Thoracic aorta (tissue), 2 donors: ENCODE measurements around the gene ILDR1. TPM values are rescaled to one million over a fixed set of nuclear protein-coding genes. Genes with fewer than 3 reads are reported as not detected.
A peak's percentile ranks its signal among the peaks of the same experiment; 100 is the strongest.
"Not testable (repeated sequence)": the region's sequence is repeated elsewhere in the genome, so short reads cannot be mapped to it uniquely, and the experiment has no call there.

ENCODE experiments used
- ATAC-seq: fragments of 150-250 bp; one replicate; pipeline ENCODE4 v1.8.0; 2017; ENCODE audit warnings: low read depth; ENCODE audit not compliant: insufficient number of reproducible peaks, low FRiP score
- DNase-seq: peaks from one replicate; pipeline ENCODE4 v3.0.0-alpha.2; 2020; ENCODE audit warnings: low spot score
- H3K27ac ChIP-seq, 2 donors: fragments of 200-600 bp; sonication (generic); 1 replicate in 1 of 2; 2 replicates in 1 of 2; pipeline ENCODE4 v1.5.1; 2016; ENCODE audit warnings: mild to moderate bottlenecking in 2 of 2, moderate library complexity in 2 of 2
- H3K27me3 ChIP-seq: fragments of 200-600 bp; sonication (generic); replicated peaks from 2 replicates; pipeline ENCODE4 v1.6.0; 2016; ENCODE audit warnings: mild to moderate bottlenecking; ENCODE audit not compliant: insufficient read depth
- H3K36me3 ChIP-seq: fragments of 200-600 bp; sonication (generic); one replicate; pipeline ENCODE4 v1.5.1; 2016
- H3K4me1 ChIP-seq, 2 donors: fragments of 200-600 bp; sonication (generic); 1 replicate in 1 of 2; 2 replicates in 1 of 2; pipeline versions ENCODE4 v1.5.1 to v1.6.0; 2016; ENCODE audit warnings: low read depth in 2 of 2, mild to moderate bottlenecking in 1 of 2; ENCODE audit not compliant: control insufficient read depth in 1 of 2
- H3K4me3 ChIP-seq: fragments of 200-600 bp; sonication (generic); 2 replicates; pipeline ENCODE4 v1.5.1; 2016; ENCODE audit warnings: mild to moderate bottlenecking
- H3K9me3 ChIP-seq: fragments of 200-600 bp; sonication (generic); 2 replicates; pipeline ENCODE4 v1.5.1; 2016
- total RNA-seq, 2 donors: library from RNA; depleted of rRNA; stranded (reverse); fragments of >200 nt; gene quantifications; one replicate each; pipeline versions ENCODE4 v1.1.0 to v1.2.3, GENCODE V29; 2016
- TF ChIP-seq, protein P1 (sequence below): fragments of 200-600 bp; sonication (generic); IDR thresholded peaks from one replicate; pipeline ENCODE4 v1.5.1; 2019; ENCODE audit warnings: antibody characterized with exemption

ILDR1 gene
- total RNA-seq, 2 donors from 2014 or later: not detected

GRCh38 chr3:122055215-122055614, 33.2 kb upstream of the ILDR1 start, which contains the start of gene CD86:
Gene CD86, plus strand, starts transcription at chr3:122055362. Its CDS starts 128 bp downstream, at chr3:122055490.
- Histone ChIP-seq H3K9me3 (no peaks in the 10 kb centered on the region), H3K36me3 (no peaks in the 10 kb centered on the region), H3K27ac (peak within 1 kb of the TSS in 1 of 2 donors; percentile 41), H3K4me1 (no peaks in the 10 kb centered on the region), H3K4me3 (peak within 1 kb of the TSS; percentile 53), H3K27me3 (no peaks in the 10 kb centered on the region)
- no peak for ATAC-seq
- TF ChIP-seq, protein P1, sequence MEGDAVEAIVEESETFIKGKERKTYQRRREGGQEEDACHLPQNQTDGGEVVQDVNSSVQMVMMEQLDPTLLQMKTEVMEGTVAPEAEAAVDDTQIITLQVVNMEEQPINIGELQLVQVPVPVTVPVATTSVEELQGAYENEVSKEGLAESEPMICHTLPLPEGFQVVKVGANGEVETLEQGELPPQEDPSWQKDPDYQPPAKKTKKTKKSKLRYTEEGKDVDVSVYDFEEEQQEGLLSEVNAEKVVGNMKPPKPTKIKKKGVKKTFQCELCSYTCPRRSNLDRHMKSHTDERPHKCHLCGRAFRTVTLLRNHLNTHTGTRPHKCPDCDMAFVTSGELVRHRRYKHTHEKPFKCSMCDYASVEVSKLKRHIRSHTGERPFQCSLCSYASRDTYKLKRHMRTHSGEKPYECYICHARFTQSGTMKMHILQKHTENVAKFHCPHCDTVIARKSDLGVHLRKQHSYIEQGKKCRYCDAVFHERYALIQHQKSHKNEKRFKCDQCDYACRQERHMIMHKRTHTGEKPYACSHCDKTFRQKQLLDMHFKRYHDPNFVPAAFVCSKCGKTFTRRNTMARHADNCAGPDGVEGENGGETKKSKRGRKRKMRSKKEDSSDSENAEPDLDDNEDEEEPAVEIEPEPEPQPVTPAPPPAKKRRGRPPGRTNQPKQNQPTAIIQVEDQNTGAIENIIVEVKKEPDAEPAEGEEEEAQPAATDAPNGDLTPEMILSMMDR: no peak
- DNase-seq: no peak

DNA sequence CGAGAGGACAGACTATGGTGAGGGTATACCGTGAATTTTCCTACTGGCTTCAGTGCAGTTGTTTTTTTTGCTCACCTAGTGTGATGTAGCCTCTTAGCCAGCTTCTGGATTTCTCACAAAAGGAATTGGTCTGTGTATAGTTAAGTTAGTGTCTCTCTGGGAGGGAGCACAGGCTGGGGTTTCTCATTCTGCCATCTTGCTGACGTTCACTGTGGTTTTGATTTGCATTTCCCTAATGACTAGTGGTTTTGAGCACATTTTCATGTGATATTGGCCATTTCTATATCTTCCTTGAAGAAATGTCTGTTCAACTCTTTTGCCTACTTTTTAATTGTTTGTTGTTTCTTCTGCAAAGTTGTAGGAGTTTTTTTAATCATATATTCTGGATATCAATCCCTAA, 30.9 kb upstream of the ILDR1 start:
- H3K36me3 ChIP-seq: no peaks in the 10 kb centered on the region
- no peaks in the 10 kb centered on the region for H3K4me1 ChIP-seq
- no peak overlapping the region for H3K27ac ChIP-seq
- DNase-seq: no peak
- H3K9me3 ChIP-seq: no peaks in the 10 kb centered on the region
- ATAC-seq: no peak
- no peak overlapping the region for H3K4me3 ChIP-seq
- no peaks in the 10 kb centered on the region for H3K27me3 ChIP-seq
- TF ChIP-seq, protein P1: no peak

- not testable (repeated sequence) for DNase-seq, H3K27me3 ChIP-seq, H3K9me3 ChIP-seq, H3K36me3 ChIP-seq, H3K4me3 ChIP-seq, H3K27ac ChIP-seq, ATAC-seq, H3K4me1 ChIP-seq
These were observed 25.7 kb upstream of the ILDR1 start for GRCh38 chr3:122047773-122048172.

DNA sequence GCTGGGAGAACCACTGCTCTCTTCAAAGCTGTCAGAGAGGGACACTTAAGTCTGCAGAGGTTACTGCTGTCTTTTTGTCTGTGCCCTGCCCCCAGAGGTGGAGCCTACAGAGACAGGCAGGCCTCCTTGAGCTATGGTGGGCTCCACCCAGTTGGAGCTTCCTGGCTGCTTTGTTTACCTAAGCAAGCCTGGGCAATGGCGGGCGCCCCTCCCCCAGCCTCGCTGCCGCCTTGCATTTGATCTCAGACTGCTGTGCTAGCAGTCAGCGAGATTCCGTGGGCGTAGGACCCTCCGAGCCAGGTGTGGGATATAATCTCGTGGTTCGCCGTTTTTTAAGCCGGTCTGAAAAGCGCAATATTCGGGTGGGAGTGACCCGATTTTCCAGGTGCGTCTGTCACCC, 25.2 kb upstream of the ILDR1 start:
- H3K36me3 ChIP-seq, H3K27me3 ChIP-seq, DNase-seq, H3K4me1 ChIP-seq, H3K9me3 ChIP-seq, ATAC-seq, H3K27ac ChIP-seq, H3K4me3 ChIP-seq: not testable (repeated sequence)

- Histone ChIP-seq H3K36me3 (no peaks in the 10 kb centered on the region), H3K4me1 (no peaks in the 10 kb centered on the region), H3K9me3 (peaks cover 9% of the 10 kb centered on the region), H3K4me3 (no peak overlapping the region), H3K27me3 (no peaks in the 10 kb centered on the region), H3K27ac (no peak overlapping the region)
- TF ChIP-seq, protein P1: no peak
- ATAC-seq (no peak), DNase-seq (no peak)
These were observed 11.0 kb upstream of the ILDR1 start for GRCh38 chr3:122033023-122033422.

DNA sequence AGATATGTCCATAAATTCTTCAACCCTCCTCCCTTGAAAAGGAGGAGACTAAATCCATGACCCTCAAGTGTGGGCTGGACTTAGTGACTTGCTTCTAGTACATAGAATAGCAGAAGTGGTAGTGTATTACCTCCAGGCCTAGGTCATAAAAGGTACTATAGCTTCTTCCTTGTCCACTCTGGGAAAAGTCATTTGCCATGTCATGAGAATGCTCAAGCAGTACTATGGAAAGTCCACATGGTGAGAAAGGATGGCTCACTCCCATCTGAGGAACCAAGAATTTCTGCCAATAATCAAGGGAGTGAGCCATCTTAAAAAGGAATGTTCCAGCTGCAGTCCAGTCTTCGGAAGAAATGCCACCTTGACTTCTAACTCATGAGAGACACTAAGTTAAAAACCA, 10.5 kb upstream of the ILDR1 start:
- H3K9me3 ChIP-seq: peaks cover 9% of the 10 kb centered on the region
- H3K27me3 ChIP-seq: no peaks in the 10 kb centered on the region
- TF ChIP-seq, protein P1: no peak
- ATAC-seq (no peak), DNase-seq (no peak)
- no peaks in the 10 kb centered on the region for H3K36me3 ChIP-seq
- H3K4me3 ChIP-seq: no peak overlapping the region
- no peaks in the 10 kb centered on the region for H3K4me1 ChIP-seq
- H3K27ac ChIP-seq: no peak overlapping the region
